Trophoblast cell (in vitro differentiated cells and primary cell): ENCODE measurements around the gene TEX35.
"Not testable (repeated sequence)": the region's sequence is repeated elsewhere in the genome, so short reads cannot be mapped to it uniquely, and the experiment has no call there.

ENCODE experiments used
- DNase-seq, 2 donors: peaks; one replicate each; pipeline ENCODE4 v3.0.0-alpha.2; 2016
- H2AFZ ChIP-seq: 2 replicates; pipeline ENCODE4 v1.6.1; 2013; ENCODE audit warnings: low read length, moderate library complexity, mild to moderate bottlenecking; ENCODE audit not compliant: insufficient read depth, poor library complexity
- H2AK5ac ChIP-seq: 2 replicates; pipeline ENCODE4 v1.6.1; 2013; ENCODE audit warnings: mild to moderate bottlenecking, low read length
- H2BK120ac ChIP-seq: 2 replicates; pipeline ENCODE4 v1.6.1; 2013; ENCODE audit warnings: low read length, mild to moderate bottlenecking, moderate library complexity; ENCODE audit not compliant: insufficient read depth, poor library complexity
- H2BK12ac ChIP-seq: 2 replicates; pipeline ENCODE4 v1.6.1; 2013; ENCODE audit warnings: mild to moderate bottlenecking, low read length, moderate library complexity
- H2BK5ac ChIP-seq: 2 replicates; pipeline ENCODE4 v1.6.1; 2013; ENCODE audit warnings: low read length, low read depth, moderate library complexity, mild to moderate bottlenecking; ENCODE audit not compliant: poor library complexity
- H3K14ac ChIP-seq: 2 replicates; pipeline ENCODE4 v1.6.1; 2013; ENCODE audit warnings: mild to moderate bottlenecking, low read length
- H3K18ac ChIP-seq: 2 replicates; pipeline ENCODE4 v1.6.1; 2013; ENCODE audit warnings: mild to moderate bottlenecking, low read length
- H3K23ac ChIP-seq: 2 replicates; pipeline ENCODE4 v1.6.1; 2013; ENCODE audit warnings: low read length
- H3K27ac ChIP-seq: 2 replicates; pipeline ENCODE4 v1.5.1; 2013; ENCODE audit warnings: low read depth, mild to moderate bottlenecking, inconsistent platforms, low read length, moderate library complexity
- H3K27me3 ChIP-seq: 2 replicates; pipeline ENCODE4 v1.6.1; 2013; ENCODE audit warnings: inconsistent platforms, mild to moderate bottlenecking, low read length, moderate library complexity; ENCODE audit not compliant: insufficient read depth
- H3K36me3 ChIP-seq, 2 experiments: 1 replicate in 1 of 2; 2 replicates in 1 of 2; pipeline ENCODE4 v1.6.1; 2013; ENCODE audit warnings: low read length in 2 of 2, mild to moderate bottlenecking in 2 of 2, moderate library complexity in 1 of 2; ENCODE audit not compliant: insufficient read depth in 2 of 2, control insufficient read depth in 1 of 2
- H3K4ac ChIP-seq: 2 replicates; pipeline ENCODE4 v1.6.1; 2013; ENCODE audit warnings: low read depth, mild to moderate bottlenecking, low read length, moderate library complexity
- H3K4me1 ChIP-seq, 2 experiments: 1 replicate in 1 of 2; 2 replicates in 1 of 2; pipeline ENCODE4 v1.6.1; 2013; ENCODE audit warnings: low read length in 2 of 2, mild to moderate bottlenecking in 2 of 2, moderate library complexity in 1 of 2; ENCODE audit not compliant: insufficient read depth in 2 of 2, control insufficient read depth in 1 of 2
- H3K4me2 ChIP-seq: 2 replicates; pipeline ENCODE4 v1.6.1; 2013; ENCODE audit warnings: inconsistent platforms, mild to moderate bottlenecking, low read length, moderate library complexity
- H3K4me3 ChIP-seq: 2 replicates; pipeline ENCODE4 v1.5.1; 2013; ENCODE audit warnings: mild to moderate bottlenecking, low read depth, low read length, inconsistent platforms
- H3K79me1 ChIP-seq: one replicate; pipeline ENCODE4 v1.6.1; 2013; ENCODE audit warnings: low read length
- H3K79me2 ChIP-seq: 2 replicates; pipeline ENCODE4 v1.6.1; 2013; ENCODE audit warnings: low read length, mild to moderate bottlenecking; ENCODE audit not compliant: control insufficient read depth, insufficient read depth, poor library complexity
- H3K9ac ChIP-seq: 2 replicates; pipeline ENCODE4 v1.6.1; 2013; ENCODE audit warnings: mild to moderate bottlenecking, low read length
- H3K9me3 ChIP-seq: 2 replicates; pipeline ENCODE4 v1.6.1; 2013; ENCODE audit warnings: low read depth, mild to moderate bottlenecking, control low read depth, inconsistent platforms, low read length; ENCODE audit not compliant: insufficient read depth
- H4K12ac ChIP-seq: 2 replicates; pipeline ENCODE4 v1.6.1; 2013; ENCODE audit warnings: low read depth, mild to moderate bottlenecking, low read length, moderate library complexity
- H4K8ac ChIP-seq: 2 replicates; pipeline ENCODE4 v1.6.1; 2013; ENCODE audit warnings: low read depth, mild to moderate bottlenecking, low read length, moderate library complexity
- H4K91ac ChIP-seq: one replicate; pipeline ENCODE4 v1.6.1; 2013; ENCODE audit warnings: low read depth, mild to moderate bottlenecking, low read length, moderate library complexity
- WGBS: extraction: QIAGEN DNeasy Blood & Tissue Kit; methylation state at CpG from one replicate; pipeline ENCODE4 v1.1.7; 2013; ENCODE audit warnings: missing lambda C conversion rate; ENCODE audit not compliant: insufficient read length, insufficient coverage; ENCODE audit errors: extremely low coverage; 5-methylcytosine and 5-hydroxymethylcytosine counted together

The TEX35 gene

DNA sequence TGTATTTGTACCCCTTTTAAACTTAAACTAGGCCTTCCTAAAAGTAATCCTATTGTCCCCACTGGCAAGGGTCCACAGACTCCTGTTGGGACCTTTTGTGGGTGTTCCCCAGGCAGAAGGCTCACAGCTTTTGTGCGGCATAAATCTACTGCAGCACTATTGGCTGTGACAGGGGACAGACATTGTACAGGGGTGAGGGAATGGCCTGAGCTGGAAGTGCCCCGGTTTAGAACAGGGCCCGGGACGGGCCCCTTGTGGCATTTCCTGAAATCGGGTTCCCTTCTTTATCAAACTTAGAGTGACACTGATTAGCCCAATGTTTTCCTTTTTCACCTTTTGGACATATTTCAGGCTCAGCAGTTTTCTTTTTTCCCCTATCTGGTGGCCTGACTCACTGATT, 45.9 kb downstream of the TEX35 start:
- DNase-seq, H3K36me3 ChIP-seq, H2BK12ac ChIP-seq, H3K4me1 ChIP-seq, H3K23ac ChIP-seq, H3K79me1 ChIP-seq, H2AK5ac ChIP-seq, H4K8ac ChIP-seq, H3K79me2 ChIP-seq, H3K27ac ChIP-seq, H3K9me3 ChIP-seq, H3K27me3 ChIP-seq, H3K18ac ChIP-seq, H4K91ac ChIP-seq, H3K4me3 ChIP-seq, H3K9ac ChIP-seq, H2BK5ac ChIP-seq, H3K4ac ChIP-seq, H3K14ac ChIP-seq, H2BK120ac ChIP-seq, H4K12ac ChIP-seq, H2AFZ ChIP-seq, H3K4me2 ChIP-seq: not testable (repeated sequence)
- no CpG with 5 or more reads among the region's 5 CpGs for WGBS

DNA sequence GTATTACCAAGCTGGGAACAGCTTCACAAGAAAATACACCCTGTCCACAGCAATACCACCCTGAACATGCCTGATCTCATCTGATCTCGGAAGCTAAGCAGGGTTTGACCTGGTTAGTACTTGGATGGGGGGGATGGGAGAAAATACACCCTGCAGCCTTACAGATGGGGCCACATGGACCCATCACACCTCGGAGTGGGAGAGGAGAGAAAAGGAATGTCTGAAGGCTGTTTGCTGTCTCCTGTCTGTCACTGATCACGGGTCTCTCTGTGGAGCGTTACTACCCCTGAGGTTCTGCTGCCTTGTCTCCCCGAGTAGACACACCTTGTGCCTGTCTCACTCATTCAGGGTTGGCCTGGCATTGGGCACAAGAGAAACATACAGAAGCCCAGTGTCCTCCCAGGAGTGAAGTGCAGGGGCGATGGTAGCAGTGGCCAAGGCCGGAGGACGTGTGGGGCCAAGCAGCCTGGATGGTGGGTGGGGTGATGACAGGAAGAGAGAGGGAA, 48.0 kb downstream of the TEX35 start:
- Histone ChIP-seq H3K4ac (no peak overlapping the region), H3K23ac (no peak overlapping the region), H2BK120ac (no peak overlapping the region), H3K27ac (no peak overlapping the region), H2BK5ac (no peak overlapping the region), H2BK12ac (no peak overlapping the region), H3K4me3 (no peak overlapping the region), H3K4me2 (no peak overlapping the region), H3K14ac (no peak overlapping the region), H2AFZ (no peak overlapping the region), H3K4me1 (no peaks in the 10 kb centered on the region), H3K79me2 (no peaks in the 10 kb centered on the region), H3K27me3 (no peaks in the 10 kb centered on the region), H4K8ac (no peak overlapping the region), H4K12ac (no peak overlapping the region), H3K9ac (no peak overlapping the region), H2AK5ac (no peak overlapping the region), H3K79me1 (no peaks in the 10 kb centered on the region), H3K36me3 (no peaks in the 10 kb centered on the region), H3K18ac (no peak overlapping the region), H3K9me3 (no peaks in the 10 kb centered on the region), H4K91ac (no peak overlapping the region)
- no peak for DNase-seq
- no CpG with 5 or more reads among the region's 8 CpGs for WGBS

DNA sequence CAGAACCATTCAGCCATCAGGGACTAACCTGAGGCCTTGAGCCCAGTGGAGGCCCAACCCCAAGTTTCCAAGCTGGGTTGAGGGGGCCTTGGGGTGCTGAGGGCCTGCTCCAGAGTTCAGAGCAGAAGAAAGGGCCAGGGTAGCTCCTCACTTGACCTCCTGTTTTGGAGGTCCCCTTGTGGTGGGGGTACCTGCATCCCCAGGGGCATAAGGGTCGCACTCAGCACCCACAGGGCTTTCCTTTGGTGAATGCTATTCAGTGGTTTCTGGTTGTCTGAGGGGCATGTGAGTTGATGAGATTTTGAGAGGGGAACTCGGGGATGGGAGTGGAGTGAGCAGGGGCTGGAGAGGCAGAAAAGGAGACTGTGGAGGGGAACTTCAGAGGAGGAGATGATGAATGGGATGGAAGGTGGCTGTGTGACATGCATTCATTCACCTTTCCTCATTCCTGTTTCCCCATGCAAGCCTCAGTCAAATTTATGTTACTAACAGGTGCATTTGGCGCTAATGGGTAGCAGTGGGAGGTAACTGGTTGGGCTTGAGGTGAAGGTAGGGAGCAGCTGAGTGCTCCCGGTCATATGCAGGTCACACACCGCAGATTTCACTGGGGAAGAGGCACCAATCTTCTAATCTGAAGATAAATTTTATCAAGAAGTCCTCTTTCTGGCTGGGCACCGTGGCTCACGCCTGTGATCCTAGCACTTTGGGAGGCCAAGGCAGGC, 50.4 kb downstream of the TEX35 start:
- 100% methylated on average over 1 of the region's 7 CpGs for WGBS
- Histone ChIP-seq H2AFZ (no peak overlapping the region), H3K18ac (no peak overlapping the region), H2BK120ac (no peak overlapping the region), H3K27me3 (no peaks in the 10 kb centered on the region), H2AK5ac (no peak overlapping the region), H3K27ac (no peak overlapping the region), H3K79me2 (no peaks in the 10 kb centered on the region), H2BK5ac (no peak overlapping the region), H3K9ac (no peak overlapping the region), H4K12ac (no peak overlapping the region), H3K23ac (no peak overlapping the region), H3K4ac (no peak overlapping the region), H3K14ac (no peak overlapping the region), H3K36me3 (no peaks in the 10 kb centered on the region), H4K91ac (no peak overlapping the region), H3K4me2 (no peak overlapping the region), H3K4me3 (no peak overlapping the region), H2BK12ac (no peak overlapping the region), H3K9me3 (no peaks in the 10 kb centered on the region), H4K8ac (no peak overlapping the region), H3K4me1 (no peaks in the 10 kb centered on the region), H3K79me1 (no peaks in the 10 kb centered on the region)
- no peak for DNase-seq

DNA sequence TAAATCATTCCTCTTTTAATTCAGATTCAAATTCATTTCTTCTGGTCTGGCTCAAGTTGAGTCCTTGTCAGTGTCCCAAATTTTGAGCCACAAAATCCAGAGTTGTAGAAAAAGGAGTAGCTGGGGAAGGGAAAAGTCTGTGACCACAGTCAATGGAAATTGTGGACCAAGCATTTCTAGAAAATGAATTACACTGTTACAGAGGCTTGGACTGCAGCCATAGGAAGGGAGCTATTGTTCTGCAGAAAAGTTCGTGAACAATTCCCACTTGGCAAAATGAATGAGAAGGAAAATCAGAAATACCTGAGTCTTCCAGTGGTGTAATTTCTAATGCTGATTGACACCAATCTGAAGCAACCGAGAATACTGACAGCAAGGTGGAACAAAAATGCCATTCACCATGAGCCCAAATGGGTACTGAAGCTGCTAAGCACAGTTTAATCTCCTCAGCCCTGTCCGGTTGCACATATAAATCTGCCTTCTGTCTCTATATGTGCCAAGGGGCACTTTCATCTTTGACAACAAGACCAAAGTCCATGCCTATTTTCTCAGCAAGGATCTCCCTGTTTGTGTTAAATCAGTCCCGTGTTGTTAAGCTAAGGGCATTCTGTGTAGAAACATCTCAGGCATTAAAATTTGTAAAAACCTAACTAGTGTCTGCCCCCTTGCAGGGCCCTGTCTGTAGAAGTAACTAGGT, 51.3 kb downstream of the TEX35 start:
- Histone ChIP-seq H3K4me1 (no peaks in the 10 kb centered on the region), H2BK12ac (no peak overlapping the region), H3K4ac (no peak overlapping the region), H3K79me2 (no peaks in the 10 kb centered on the region), H3K4me2 (no peak overlapping the region), H3K18ac (no peak overlapping the region), H3K27me3 (no peaks in the 10 kb centered on the region), H3K9me3 (no peaks in the 10 kb centered on the region), H4K91ac (no peak overlapping the region), H2AFZ (no peak overlapping the region), H2BK5ac (no peak overlapping the region), H3K14ac (no peak overlapping the region), H3K36me3 (no peaks in the 10 kb centered on the region), H3K79me1 (no peaks in the 10 kb centered on the region), H2AK5ac (no peak overlapping the region), H3K27ac (no peak overlapping the region), H3K23ac (no peak overlapping the region), H3K4me3 (no peak overlapping the region), H4K8ac (no peak overlapping the region), H4K12ac (no peak overlapping the region), H3K9ac (no peak overlapping the region), H2BK120ac (no peak overlapping the region)
- no CpG with 5 or more reads among the region's 4 CpGs for WGBS
- no peak for DNase-seq
